AG04449 (cell line): ENCODE measurements around the gene SPAG6.

Experiments used
- CTCF ChIA-PET: fragments of 350-600 bp; formaldehyde crosslinking; extraction: SDS; loops from one replicate; lab custom pipeline; 2021; ENCODE audit warnings: antibody characterized with exemption; lab: Yijun Ruan, JAX
- POLR2A ChIA-PET: fragments of 400-600, 350-600 bp; formaldehyde crosslinking; extraction: SDS; loops from one replicate; lab custom pipeline; 2020; ENCODE audit warnings: antibody characterized with exemption, inconsistent platforms; lab: Yijun Ruan, JAX
- DNase-seq: peaks from one replicate; pipeline ENCODE4 v3.0.0-alpha.2; 2010; ENCODE audit warnings: low read depth, low spot score
- H3K4me3 ChIP-seq: 2 replicates; pipeline ENCODE4 v1.5.1; 2011; ENCODE audit warnings: low read depth, mild to moderate bottlenecking, control low read depth, low read length
- CTCF ChIP-seq: IDR thresholded peaks from one replicate; pipeline ENCODE4 v1.5.1; 2011; ENCODE audit warnings: mild to moderate bottlenecking, moderate library complexity, low read length, control low read depth, inconsistent platforms; ENCODE audit not compliant: insufficient read depth; ENCODE audit errors: missing control alignments

SPAG6 gene

GRCh38 chr10:22321156-22321923, 24.0 kb upstream of the SPAG6 start:
- no peak for TF ChIP-seq CTCF
- CTCF ChIA-PET, result interaction anchor here (1.4 kb wide), 1 partner anchor 229 kb away, joined by 3 read pairs; no protein-coding TSS in a partner anchor
- POLR2A ChIA-PET, result interaction anchor here (2.0 kb wide), 1 partner anchor 19 kb away, joined by 9 read pairs; no protein-coding TSS in a partner anchor
- H3K4me3 ChIP-seq, result peak overlapping the region; percentile 66
- no peak for DNase-seq

- DNase-seq, result no peak
- peak overlapping the region; percentile 61 for H3K4me3 ChIP-seq
- CTCF ChIA-PET, result interaction anchor here (0.6 to 1.5 kb wide), 3 partner anchors 17 to 1511 kb away, joined by 3 read pairs; no protein-coding TSS in a partner anchor
- POLR2A ChIA-PET, result interaction anchor here (2.0 kb wide), 1 partner anchor 18 kb away, joined by 9 read pairs; no protein-coding TSS in a partner anchor
- TF ChIP-seq CTCF, result no peak
Measured at GRCh38 chr10:22321924-22322640, 23.2 kb upstream of the SPAG6 start.

GRCh38 chr10:22322641-22323160, 22.6 kb upstream of the SPAG6 start:
- no peak for DNase-seq
- no peak for TF ChIP-seq CTCF
- ChIA-PET POLR2A (interaction anchor here (2.0 kb wide), 1 partner anchor 17 kb away, joined by 9 read pairs; no protein-coding TSS in a partner anchor), CTCF (interaction anchor here (0.6 to 1.5 kb wide), 4 partner anchors 12 to 1511 kb away, joined by 3 read pairs; no protein-coding TSS in a partner anchor)
- peak overlapping the region; percentile 61 for H3K4me3 ChIP-seq

DNA sequence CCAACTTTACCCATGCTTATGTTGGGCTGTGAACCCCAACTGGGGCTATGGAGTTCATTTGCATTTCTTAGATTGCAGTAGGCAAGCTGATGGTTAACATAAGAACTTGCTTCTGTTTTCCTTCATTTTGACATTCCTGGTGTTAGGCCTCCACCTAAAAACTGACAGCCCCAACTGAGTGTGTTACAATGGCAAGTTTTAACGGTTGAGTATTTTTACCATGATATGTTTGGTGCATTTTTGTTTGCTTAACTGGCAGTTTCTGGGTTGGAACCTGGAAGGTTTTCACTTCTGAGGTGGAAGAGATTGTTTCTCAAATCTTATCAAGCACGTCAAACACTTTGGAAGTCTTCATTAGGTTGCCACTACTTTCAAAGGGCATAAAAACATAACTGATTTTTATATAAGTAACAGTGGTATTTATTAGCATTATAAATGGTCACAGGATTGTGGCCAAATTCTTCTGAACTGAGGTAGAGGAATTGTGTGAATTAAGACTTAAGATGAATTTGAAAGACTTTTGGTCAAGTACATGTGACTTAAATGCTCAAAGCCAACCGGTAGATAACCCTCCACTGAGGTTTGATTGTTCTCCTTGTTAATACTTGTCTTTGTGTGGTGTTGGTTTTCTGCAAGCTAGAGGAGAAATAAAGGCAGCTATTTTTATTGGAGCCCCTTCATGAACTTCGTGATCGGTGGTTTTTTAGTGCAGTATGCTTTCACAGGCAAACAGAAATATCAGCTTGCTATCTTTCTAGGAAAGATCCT, 21.6 kb upstream of the SPAG6 start:
- no peak overlapping the region for H3K4me3 ChIP-seq
- no peak for DNase-seq
- CTCF ChIA-PET, result interaction anchor here (0.6 to 1.7 kb wide), 4 partner anchors 11 to 330 kb away, joined by 3 to 4 read pairs (median 3); no protein-coding TSS in a partner anchor
- POLR2A ChIA-PET, result no interaction called here
- TF ChIP-seq CTCF, result no peak

GRCh38 chr10:22324413-22324812, 20.9 kb upstream of the SPAG6 start:
- ChIA-PET POLR2A (no interaction called here), CTCF (interaction anchor here (1.7 kb wide), 1 partner anchor 14 kb away, joined by 4 read pairs; no protein-coding TSS in a partner anchor)
- TF ChIP-seq CTCF, result no peak

More at GRCh38 chr10:22324413-22324812, 20.9 kb upstream of the SPAG6 start:
- DNase-seq, result no peak
- no peak overlapping the region for H3K4me3 ChIP-seq
